HL-60 (cell line): Measurements from ENCODE around the gene CYGB.

Experiments used
- CTCF ChIP-seq: IDR thresholded peaks from one replicate; pipeline ENCODE4 v1.5.1; 2011; ENCODE audit warnings: low read length, control low read depth, inconsistent platforms; ENCODE audit not compliant: insufficient read depth
- REST ChIP-seq: IDR thresholded peaks from 2 replicates; pipeline ENCODE4 v1.6.1; 2012; ENCODE audit warnings: low read depth; ENCODE audit not compliant: insufficient replicate concordance

GRCh38 chr17:76490112-76490710 is 47.3 kb downstream of the CYGB start:
- TF ChIP-seq CTCF (no peak), REST (no peak)
